SIG-M5 (cell line): ENCODE results near the gene HOXA1.

Experiments
- DNase-seq: peaks from one replicate; lab custom pipeline; 2025; lab: John Stamatoyannopoulos, UW

HOXA1 gene

DNA sequence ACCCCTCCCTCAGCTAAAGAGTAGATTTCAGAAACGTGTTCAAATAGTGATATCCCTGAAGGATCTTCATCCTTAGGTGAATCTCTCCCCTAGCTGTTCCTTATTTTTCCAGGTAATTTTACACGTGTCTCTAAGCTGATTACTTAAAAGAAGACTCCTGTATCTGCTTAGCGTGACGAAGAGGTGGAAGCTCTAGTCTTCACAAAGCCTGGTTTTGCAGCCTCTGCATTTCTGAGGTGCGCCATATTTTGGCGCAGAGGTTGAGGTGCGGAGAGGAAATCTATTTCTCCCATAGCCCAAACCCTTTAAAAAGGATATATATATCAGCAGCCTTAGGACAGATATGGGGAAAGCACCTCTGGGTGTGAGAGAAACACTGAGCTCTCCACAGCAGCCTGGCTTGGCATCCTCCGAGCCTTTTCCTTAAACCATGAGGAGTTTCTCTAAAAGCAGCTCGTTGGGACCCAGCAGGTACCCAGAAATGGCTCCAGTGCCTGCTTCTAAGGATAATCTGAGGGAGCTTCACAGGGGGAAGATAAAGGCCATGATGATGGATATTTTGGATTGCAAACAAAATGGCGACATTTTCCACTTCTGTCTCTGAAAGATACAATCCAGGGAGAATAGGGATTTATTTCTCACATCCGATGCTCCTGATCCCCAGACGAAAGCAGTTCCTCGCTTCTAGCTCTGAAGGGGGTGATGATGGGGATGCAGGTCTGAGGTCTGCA lies 9.7 kb upstream of the HOXA1 start:
- no peak for DNase-seq

DNA sequence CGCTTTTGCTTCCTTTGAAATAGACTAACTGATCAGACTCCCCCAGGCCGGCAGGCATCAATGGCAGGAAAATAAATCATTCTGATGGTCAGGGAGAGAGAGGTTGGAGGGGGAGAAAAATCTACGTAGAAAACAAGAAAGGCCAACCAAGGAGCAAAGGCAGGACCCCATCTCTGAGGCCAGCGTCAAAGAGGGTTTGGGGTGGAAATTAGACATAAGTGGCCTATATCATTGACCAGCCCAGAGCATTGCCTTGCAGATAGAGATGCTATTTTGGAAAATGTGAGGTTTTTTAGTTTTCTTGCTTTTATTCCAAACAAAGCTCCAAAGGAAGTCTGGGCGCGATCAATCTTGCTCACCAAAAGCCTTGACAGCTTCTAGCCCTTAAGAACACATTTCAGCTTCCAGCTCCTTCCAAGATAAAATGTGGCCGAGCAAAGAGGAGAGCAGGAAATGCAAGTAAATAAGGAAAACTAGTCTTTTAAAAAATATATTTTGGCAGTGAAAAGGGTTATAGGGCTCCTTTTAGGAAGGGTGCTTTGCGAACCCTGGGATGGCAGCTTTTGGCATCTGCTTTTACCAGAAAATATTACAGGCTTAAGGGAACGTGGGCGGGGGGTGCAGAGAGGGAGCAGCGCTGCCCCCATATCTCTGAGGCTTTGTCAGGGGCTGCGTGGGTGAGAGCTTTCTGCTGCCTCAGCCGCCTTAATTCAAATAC lies 8.7 kb upstream of the HOXA1 start:
- no peak for DNase-seq

DNA sequence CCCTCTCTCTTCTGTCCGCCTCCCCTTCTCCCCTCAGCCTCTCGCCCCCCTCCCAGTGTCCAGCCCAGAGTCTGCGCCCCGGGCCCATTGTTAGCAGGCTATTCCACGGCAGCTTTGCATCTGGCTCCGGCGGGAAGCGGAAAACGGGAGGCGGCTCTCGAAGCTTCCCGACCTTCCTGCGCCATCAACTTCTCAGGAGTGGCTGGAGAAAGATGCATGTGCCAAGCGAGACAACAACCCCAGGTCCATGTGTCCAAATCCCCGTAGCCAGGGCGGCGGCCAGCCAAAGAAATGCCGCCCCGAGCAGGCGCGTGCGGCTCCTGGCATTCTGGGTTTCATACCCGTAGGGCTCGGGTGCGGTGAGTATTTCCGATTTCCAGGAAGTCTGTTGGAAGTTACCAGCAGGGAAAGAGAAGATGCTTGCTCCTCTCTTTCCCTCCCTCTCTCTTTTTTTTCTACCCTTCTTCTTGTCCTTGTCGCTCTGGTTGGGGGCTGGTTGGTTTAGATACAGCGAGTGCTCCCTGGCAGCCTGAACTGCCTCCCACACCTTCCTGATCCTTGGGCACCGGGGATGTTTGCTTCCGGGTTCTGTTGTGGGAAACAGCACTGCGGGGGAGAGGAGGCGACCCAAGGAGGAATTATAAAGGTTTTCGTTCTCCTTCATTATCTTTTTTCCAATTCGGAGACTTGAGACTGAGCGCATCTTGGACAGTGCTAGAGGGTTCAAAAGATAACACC lies 7.9 kb upstream of the HOXA1 start:
- DNase-seq = no peak

DNA sequence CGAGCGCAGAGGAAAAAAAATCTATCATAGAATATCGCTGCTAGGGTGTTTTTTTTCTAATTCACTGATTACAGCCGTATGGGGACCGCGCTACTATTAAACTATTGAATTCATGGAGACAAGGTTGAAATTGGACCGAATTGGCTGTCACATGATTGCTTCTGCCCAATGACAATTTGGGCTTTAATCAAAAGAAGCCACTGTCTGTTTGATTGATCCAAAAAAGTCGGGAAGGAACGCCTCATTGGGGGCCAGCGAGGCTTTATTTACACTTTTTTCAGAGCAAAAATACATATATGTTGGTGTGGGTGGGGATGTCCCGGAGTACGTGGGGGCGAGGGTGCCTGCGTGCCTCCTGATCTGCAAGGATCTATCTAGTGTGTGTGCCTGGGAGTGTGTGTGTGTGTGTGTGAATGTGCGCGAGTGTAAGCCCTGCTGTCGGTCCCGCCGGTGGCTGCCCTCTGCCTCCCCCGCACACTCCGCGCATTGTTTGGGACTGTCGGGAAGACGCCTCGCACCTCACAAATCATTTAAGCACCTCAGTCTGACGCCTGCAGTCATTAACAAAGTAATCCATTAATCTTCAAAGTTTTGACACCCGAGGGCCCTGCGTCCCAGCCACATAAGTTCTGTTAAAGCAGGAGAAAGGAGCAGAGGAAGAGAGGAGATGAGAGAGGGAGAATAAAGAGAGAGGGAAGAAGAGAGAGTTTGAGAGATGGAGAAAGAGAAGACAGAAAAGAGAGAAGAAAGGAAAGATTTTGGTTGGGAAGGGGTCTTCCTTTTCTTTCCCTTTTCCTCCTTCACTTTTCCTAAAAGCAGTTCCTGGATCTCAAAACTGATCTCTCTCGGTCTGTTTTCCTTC lies 7.0 kb upstream of the HOXA1 start, which contains the start of gene HOXA2:
Gene HOXA2, minus strand, starts transcription at position 103 of the 862 bp plus-strand sequence. CDS start 183 bp downstream, outside the sequence.
- no peak for DNase-seq

DNA sequence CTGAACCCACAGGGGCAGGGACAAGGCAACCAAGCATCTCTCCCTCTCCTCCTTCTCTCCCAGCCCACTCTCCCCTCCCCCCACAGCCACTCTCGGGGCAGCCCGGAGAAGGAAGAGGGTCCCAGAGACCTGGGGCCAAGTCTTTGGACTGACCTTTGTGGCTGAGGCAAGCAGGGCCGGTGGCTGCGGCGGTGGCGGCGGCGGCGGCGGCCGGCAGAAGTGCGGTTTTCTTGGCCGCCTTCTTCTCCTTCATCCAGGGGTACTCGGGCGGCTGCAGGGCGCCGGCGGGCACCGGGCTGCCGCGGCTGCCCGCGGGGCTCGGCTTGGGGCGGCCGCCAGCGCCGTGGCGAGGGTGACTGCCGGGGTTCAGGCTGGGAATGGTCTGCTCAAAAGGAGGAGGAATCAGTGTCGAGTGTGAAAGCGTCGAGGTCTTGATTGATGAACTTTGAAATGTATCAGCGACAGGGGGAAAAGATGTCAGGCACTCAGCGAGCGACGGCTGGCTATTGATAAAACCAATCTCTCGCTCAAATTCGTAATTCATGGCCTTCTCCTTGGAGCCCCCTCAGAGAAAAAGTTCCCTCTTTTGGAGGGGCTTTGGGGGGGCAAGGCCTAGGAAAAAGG lies 6.3 kb upstream of the HOXA1 start:
- no peak for DNase-seq

DNA sequence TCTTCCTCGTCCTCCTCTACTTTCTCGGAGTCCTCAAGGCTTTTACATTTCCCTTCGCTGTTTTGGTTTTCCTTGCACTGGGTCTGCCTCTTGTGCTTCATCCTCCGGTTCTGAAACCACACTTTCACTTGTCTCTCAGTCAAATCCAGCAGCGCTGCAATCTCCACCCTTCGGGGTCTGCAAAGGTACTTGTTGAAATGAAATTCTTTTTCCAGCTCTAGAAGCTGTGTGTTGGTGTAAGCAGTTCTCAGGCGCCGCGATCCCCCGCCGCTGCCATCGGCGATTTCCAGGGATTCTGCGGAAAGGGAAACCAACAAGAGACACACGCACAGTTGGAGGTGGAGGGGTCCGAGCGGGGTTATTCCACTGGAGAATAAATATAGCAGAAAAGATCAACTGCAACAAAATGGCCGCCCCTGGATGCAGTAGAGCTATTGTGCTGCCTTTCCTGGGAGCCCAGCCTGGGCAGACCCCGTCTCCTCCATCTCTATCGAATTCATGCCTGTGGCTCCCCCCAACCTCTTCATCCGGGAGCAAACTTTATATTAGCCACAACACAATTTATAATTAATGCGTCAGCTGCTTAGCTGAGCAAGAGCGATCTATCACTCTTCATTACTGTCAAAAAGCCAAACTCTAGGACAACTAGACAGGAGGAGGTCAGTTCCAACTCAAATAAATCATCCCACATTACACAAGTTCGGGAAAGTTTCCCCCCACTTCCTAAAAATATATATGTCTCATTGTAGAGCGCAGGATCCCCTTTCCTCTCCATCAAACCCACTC lies 5.6 kb upstream of the HOXA1 start:
- no peak for DNase-seq

DNA sequence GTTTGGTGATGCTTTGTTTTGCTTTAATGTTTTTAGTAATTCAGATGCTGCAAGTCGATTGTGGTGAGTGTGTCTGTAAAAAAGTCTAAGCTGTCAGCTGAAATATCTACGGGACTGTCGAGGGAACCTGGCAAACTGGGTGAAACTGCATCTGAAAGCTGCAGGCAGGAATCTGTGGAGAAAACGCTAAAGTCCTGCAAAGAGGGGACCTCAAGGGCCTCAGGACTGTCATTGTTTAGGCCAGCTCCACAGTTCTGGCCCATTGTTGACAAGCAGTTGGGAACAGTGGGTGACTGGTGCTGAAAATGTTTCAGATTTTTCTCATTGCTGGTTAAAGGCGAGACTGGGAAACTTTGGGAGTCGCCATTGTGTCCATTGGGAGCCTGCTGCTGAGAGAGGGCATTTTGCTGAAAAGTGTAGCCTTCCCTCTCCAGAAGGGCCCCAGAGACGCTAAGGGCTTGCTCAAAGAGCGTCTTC lies 4.9 kb upstream of the HOXA1 start:
- no peak for DNase-seq

DNA sequence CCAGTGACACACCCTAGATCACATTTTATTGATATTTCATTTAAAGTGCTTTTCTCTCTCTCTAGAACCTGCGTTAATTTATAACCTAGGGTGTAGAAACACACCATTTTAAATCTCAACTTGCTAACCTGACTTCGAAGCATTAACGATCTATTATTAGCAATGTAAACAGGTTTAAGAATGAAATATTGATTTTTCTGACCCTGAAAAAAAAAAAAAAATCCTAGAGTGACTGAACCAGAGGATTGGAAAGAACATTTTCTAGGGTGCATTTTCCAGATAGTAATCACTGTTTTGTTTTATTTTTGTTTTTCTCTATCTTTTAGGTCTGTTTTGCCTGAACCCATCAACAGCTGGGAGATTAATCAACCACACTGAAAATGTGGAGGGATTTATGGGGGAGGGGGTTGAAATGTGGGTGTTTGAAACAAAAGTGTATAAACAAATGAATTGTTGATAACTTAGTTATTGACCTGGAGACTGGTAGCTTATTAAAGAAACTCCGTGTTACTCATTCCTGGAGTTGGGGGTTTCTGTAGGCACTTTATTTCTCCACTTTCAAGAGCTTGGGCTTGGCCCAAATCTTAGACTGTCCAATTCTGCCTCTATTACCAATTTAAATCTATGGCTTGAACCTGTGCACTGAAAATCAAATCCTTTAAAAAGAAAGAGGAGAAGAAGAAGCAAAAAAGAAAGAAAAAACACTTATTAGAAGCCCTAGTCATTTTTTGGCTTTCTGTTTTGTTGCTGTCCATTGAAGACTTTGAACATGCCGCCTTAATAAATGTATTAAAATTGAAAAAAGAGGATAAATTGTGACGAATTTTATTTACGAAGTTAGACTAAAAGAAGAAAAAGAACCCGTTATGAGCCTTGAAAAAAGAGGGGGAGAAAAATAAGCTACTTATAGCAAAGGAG lies 3.9 kb upstream of the HOXA1 start:
- no peak for DNase-seq

DNA sequence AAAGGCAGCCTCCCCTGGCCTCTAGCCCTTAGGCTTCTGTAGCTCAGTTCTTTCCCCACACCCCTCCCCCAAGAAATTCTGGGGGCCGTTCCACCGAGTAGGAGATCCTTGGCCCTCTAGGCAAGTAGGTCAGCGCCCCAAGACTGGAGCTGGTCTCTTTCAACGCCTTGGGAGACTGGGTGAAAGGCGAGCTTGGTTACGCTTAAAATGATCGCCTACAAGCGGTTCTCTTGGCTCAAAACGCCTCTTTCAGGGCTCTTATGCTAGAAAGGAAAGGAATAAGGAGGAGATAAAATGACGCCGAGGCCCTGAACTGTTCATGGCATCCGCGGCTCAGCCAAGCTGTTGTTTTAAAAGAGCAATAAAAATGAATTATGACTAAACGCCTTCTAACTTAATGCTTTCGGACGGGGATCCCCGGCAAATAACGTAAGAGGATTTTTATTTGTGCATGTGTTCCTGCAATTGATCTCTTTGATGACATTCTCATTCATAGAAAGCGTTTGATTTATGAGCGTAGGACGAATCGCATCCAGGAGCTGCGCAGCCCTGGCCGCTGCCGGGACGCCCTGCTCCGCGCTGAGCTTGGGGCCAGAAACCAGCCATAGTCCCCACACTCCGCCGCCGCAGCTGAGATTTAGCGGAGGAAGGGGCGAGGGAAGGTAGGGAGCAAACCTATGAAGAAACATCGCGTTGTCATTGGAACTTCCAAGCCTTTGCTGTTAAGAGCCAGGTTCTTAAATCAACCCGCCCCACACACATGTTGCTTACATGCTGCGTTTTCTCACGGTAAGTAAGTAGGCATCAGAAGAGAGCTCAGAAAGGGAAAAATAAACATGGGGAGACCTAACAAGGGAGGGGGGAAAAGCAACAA lies 3.0 kb upstream of the HOXA1 start:
- no peak for DNase-seq

DNA sequence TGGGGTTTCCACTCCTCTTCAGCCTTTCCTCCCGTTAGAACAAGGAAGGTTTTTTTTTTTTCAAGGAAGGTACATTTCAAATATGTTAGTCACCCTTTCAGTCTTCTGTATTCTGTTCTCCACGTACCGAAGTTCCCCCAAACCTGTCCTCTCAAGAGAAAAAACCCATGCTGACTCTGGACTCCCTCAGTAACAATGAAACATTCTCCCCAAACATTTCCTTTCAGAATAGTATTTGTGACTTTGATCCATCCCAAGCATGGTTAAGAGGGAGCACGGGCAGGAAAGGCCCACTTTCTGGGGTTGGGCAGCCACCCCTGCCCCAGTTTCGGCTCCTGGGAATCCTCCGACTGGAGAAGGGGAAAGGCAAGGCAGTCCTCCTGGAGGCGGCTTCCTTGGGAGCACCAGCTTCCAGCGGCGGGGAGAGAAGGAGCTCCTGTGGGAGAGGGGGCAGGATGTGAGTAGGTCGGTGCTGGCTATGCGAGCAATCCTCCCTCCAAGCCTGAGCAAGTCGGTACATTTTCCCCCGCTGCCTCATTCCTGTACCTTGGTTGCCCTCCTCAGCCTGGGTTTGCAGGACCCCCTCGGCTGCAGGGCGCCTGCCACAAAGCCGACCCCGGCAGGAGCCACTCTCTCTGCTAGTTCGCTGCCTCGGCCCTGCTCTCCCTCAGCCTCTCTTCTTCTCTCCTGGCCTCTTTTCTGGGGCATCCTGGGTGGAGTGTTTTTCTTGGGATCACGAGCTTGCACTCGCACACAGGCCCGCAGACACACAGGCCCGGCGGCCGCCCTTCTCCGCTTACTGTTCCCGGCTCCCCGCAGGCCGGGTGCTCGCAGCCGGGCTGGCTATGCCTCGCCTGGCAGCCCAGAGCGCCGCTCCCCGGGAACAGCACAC lies 2.1 kb upstream of the HOXA1 start:
- no peak for DNase-seq

DNA sequence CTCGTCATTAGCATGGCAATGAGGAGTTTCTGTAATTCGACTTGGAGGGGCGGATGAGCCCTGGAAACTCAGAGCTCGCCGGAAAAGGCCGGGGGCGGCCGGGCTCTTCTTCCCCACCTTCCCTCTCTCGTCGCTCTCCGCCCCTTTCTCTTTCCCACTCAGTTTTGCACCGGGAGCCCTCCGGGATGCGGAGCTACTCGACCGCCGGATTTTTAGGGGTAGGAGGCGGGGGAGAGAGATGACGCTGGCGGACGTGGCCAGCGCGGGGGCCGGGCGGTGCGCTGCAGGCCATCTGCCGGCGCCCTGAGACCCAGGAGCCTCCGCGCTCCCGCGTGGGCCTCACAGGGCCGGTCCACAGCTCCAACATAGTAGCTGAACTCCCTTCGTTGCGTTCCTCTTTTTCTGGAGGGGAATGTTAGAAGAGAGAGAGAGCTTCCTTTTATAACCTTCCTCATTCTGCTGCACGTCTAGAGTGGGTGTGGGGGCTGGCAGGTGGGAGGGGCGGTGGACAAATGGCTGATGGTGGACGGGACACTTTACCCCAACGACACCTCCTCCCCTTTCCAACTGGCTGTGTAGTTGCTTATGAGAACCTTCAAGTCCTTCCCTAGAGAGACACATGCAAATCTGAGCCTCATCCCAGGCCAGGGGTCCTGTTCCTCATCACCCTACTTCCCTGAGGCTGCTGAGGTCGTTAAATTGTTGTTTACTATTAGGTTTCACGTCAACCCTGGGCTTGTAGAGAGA lies 1.1 kb upstream of the HOXA1 start:
- DNase-seq = no peak

DNA sequence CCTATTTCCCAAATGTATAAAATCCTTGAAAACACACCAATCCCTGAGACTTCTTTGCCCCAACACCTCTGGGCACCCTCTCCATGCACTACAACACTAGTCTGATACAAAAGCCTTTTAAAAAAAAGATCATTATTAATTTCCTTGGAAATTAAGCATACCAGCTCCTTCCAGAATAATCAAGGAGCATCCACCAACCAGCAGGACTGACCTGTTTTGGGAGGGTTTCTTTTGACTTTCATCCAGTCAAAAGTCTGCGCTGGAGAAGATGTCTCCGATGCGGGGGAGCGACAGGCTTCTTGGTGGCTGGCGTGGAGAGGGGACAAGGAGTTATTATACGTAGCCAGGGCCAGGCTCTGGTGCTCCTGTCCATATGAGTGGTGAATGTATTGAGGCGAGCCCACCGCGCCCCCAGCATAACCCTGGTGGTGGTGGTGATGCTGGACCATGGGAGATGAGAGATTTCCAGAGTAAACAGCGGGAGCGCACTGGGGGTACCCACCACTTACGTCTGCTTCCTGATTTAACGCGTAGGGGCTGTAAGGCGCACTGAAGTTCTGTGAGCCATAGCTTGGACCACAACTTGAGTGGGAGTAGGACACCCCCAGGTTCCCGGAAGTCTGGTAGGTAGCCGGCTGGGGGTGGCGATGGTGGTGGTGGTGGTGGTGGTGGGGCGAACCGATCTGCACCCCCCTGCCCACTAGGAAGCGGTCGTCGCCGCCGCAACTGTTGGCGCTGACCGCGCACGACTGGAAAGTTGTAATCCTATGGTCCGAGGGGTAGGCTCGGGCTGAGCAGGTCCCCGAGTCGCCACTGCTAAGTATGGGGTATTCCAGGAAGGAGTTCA lies 527 bp downstream of the HOXA1 start:
- no peak for DNase-seq

DNA sequence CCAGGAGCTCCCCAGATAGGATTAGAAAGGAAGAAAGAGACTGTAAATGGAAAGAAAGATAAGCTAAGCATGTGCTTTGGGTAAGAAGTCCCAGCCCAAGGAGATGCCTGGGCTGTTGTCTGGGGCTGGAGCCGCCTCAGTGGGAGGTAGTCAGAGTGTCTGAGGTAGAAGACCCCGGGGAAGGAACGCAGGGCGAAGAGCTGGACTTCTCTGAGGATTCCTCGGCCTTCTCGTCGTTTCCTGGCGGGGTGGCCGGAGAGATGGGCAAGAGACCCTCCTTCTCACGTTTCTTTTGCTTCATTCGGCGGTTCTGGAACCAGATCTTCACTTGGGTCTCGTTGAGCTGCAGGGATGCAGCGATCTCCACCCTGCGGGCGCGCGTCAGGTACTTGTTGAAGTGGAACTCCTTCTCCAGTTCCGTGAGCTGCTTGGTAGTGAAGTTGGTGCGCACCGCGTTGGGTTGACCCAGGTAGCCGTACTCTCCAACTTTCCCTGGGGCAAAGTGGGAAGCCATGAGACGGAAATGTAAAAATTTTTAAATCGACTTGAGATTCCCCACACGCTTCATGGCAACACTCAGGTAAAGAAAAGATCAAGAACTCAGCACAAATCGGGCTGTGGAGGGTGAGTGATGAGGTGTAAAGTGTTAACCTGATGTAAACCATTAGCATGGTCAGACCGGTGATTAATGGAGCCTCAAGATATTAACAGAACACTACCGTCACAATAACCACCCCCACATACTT lies 1.3 kb downstream of the HOXA1 start:
- DNase-seq = no peak

DNA sequence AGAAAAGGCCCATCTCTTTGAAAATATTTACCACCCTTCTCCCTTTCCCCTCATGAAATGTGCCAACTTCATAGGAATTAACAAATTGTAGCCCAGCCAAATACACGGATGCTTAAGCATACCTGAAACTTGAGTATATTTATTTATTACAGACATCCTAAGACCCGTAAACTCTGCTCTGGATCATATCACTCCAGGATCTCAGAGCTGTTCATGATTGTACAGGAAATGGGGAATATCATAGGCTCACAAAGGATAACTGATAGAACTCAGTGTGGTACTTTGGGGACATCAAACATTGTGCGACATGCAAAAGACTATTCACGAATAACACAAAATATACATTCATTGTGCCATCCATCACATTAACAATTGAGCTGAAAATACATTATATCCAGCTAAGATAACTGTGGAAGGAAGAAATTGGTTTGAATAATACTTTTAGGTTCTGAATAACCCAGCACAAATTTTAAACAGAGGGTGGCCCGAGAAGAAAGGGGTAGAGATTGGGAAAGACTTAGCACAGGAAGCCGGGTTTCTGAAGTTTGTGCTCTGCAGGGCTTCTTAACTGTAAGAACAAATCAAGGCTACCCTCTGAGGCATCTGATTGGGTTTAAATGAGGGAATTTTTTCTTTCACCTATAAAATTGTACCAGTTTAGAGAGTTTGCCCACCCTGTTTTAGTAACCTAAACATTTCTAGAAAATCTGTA lies 2.5 kb downstream of the HOXA1 start:
- no peak for DNase-seq

DNA sequence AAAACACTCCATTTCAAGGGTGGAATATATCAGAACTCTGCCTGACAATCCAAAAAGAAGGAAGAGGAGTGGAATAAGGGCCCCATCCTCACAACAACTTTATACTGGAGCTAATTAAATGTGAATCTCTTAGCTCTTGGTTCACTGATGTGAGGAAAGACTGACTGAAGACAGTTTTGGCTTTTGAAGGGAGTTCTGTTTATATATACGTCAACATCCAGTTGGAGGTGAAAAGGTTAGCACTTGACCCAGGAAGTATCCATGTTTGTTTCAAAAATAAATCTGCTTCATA lies 3.0 kb downstream of the HOXA1 start:
- no peak for DNase-seq
